ENCODE data around the gene AVL9. TPM values are rescaled to one million over a fixed set of nuclear protein-coding genes. Genes with fewer than 3 reads are reported as not detected.

Gene AVL9
- total and polyA plus RNA-seq, 2 of the 13 experiments (the other 11 are each of a cell fraction or from before 2014, with no cell fraction given): 29.9 to 48.0 TPM

DNA sequence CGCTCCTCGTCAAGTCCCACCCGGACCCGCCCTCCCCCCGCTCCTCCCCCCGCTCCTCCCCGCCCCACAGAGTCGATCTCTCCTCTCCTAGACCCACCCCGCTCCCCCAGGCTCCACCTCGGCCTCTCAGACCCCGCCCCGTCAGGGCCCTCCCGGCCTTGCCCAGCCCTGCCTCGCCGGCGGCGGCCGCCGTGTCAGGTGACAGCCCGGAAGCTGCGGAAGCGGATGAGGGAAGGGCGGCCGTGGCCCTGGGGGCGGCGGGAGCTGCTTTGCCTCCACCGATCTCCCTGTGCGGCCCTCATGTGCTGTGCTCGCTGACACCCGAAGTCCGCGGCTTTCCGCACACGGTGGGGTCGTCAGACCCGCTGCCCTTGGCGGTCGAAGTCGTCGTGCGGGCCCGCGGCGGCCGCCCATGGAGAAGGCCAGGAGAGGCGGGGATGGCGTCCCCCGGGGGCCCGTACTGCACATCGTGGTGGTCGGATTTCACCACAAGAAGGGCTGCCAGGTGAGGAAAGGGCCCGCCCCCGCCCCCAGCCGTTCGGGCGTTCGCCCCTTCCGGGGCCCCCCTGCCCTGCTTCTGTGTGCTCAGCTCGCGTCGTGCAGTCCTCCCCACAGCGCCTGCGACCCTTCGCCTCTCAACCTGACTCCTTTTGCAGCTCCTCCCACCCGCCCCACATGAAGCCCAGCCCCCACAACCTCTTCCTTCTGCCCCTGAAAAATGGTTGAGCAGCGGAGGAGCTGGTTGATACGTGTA, at the start of gene AVL9 (continued):
- TF ChIP-seq ZBTB4 (CRISPR knock-in tag; IDR thresholded peaks at IDR 0.05; ENCODE audit: borderline replicate concordance) (no peak; the same call in 1 of the 2 replicates), GATAD2A (CRISPR knock-in tag; IDR thresholded peaks at IDR 0.05) (0 out of 2 replicates have a peak, but pooled peaks have one; percentile 25), RBFOX2 (IDR thresholded peaks at IDR 0.05; ENCODE audit: low read depth, low read length) (peak; percentile 99), ZNF556 (CRISPR knock-in tag; IDR thresholded peaks at IDR 0.05; ENCODE audit: borderline replicate concordance) (peak; percentile 76; the same call in 1 of the 2 replicates), ZNF780A (CRISPR knock-in tag; IDR thresholded peaks at IDR 0.05) (no peak), SIX1 (CRISPR knock-in tag; IDR thresholded peaks at IDR 0.05; ENCODE audit: borderline replicate concordance) (peak; percentile 49; the same call in 1 of the 2 replicates), PBX2 (CRISPR knock-in tag; IDR thresholded peaks at IDR 0.05) (peak; percentile 40; the same call in 1 of the 2 replicates), RFX1 (IDR thresholded peaks at IDR 0.05) (no peak)
- TF ChIP-seq, protein P1, sequence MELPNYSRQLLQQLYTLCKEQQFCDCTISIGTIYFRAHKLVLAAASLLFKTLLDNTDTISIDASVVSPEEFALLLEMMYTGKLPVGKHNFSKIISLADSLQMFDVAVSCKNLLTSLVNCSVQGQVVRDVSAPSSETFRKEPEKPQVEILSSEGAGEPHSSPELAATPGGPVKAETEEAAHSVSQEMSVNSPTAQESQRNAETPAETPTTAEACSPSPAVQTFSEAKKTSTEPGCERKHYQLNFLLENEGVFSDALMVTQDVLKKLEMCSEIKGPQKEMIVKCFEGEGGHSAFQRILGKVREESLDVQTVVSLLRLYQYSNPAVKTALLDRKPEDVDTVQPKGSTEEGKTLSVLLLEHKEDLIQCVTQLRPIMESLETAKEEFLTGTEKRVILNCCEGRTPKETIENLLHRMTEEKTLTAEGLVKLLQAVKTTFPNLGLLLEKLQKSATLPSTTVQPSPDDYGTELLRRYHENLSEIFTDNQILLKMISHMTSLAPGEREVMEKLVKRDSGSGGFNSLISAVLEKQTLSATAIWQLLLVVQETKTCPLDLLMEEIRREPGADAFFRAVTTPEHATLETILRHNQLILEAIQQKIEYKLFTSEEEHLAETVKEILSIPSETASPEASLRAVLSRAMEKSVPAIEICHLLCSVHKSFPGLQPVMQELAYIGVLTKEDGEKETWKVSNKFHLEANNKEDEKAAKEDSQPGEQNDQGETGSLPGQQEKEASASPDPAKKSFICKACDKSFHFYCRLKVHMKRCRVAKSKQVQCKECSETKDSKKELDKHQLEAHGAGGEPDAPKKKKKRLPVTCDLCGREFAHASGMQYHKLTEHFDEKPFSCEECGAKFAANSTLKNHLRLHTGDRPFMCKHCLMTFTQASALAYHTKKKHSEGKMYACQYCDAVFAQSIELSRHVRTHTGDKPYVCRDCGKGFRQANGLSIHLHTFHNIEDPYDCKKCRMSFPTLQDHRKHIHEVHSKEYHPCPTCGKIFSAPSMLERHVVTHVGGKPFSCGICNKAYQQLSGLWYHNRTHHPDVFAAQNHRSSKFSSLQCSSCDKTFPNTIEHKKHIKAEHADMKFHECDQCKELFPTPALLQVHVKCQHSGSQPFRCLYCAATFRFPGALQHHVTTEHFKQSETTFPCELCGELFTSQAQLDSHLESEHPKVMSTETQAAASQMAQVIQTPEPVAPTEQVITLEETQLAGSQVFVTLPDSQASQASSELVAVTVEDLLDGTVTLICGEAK (IDR thresholded peaks at IDR 0.05): no peak
- TF ChIP-seq, protein P1 (CRISPR knock-in tag; IDR thresholded peaks at IDR 0.05): peak; percentile 77
- TF ChIP-seq, protein P2, sequence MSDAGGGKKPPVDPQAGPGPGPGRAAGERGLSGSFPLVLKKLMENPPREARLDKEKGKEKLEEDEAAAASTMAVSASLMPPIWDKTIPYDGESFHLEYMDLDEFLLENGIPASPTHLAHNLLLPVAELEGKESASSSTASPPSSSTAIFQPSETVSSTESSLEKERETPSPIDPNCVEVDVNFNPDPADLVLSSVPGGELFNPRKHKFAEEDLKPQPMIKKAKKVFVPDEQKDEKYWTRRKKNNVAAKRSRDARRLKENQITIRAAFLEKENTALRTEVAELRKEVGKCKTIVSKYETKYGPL (CRISPR knock-in tag; IDR thresholded peaks at IDR 0.05): no peak
- TF ChIP-seq, protein P3, sequence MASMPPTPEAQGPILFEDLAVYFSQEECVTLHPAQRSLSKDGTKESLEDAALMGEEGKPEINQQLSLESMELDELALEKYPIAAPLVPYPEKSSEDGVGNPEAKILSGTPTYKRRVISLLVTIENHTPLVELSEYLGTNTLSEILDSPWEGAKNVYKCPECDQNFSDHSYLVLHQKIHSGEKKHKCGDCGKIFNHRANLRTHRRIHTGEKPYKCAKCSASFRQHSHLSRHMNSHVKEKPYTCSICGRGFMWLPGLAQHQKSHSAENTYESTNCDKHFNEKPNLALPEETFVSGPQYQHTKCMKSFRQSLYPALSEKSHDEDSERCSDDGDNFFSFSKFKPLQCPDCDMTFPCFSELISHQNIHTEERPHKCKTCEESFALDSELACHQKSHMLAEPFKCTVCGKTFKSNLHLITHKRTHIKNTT (CRISPR knock-in tag; IDR thresholded peaks at IDR 0.05): no peak
- TF ChIP-seq, protein P4, sequence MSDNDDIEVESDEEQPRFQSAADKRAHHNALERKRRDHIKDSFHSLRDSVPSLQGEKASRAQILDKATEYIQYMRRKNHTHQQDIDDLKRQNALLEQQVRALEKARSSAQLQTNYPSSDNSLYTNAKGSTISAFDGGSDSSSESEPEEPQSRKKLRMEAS (IDR thresholded peaks at IDR 0.05): peak; percentile 71; the same call in 1 of the 2 replicates

Data from HepG2 (cell line).